Left ventricle myocardium inferior (tissue), 1 donor: ENCODE results near the gene UNC5A. TPM values are rescaled to one million over a fixed set of nuclear protein-coding genes. Genes with fewer than 3 reads are reported as not detected.

Experiments used
- DNase-seq: peaks from one replicate; pipeline ENCODE4 v3.0.0-alpha.2; 2020
- H3K27ac ChIP-seq: fragments of 200-600 bp; replicated peaks from 2 replicates; pipeline ENCODE4 v1.8.0; 2021
- H3K27me3 ChIP-seq: fragments of 200-600 bp; 2 replicates; pipeline ENCODE4 v1.8.0; 2021; ENCODE audit warnings: low read depth
- H3K36me3 ChIP-seq: fragments of 200-600 bp; 2 replicates; pipeline ENCODE4 v1.8.0; 2021
- H3K4me1 ChIP-seq: fragments of 200-600 bp; 2 replicates; pipeline ENCODE4 v1.8.0; 2021
- H3K4me3 ChIP-seq: fragments of 200-600 bp; 2 replicates; pipeline ENCODE4 v1.8.0; 2021; ENCODE audit warnings: mild to moderate bottlenecking, moderate library complexity
- H3K9me3 ChIP-seq: fragments of 200-600 bp; replicated peaks from 2 replicates; pipeline ENCODE4 v1.8.0; 2021
- intact Hi-C: fragments of 100-400 bp; cut with micrococcal nuclease; formaldehyde crosslinking; loops from one replicate; pipeline ENCODE4 v1.11.0; 2022
- total RNA-seq: library from RNA; stranded (reverse); fragmentation: NEBNext Ultra II Directional; extraction: Animal tissue kit (Norgen Biotek cat#: 25700); gene quantifications from one replicate; pipeline ENCODE4 v1.2.1, GENCODE V29; 2021
- TF ChIP-seq, protein P1 (sequence below): fragments of 200-600 bp; IDR thresholded peaks from 2 replicates; pipeline ENCODE4 v1.8.0; 2021; ENCODE audit warnings: antibody characterized with exemption, mild to moderate bottlenecking, borderline replicate concordance
- donor health status: DM: no; HTN: yes; CAD: no; lungs with severe emphysema.

The UNC5A gene
- total RNA-seq, 1 donor from 2014 or later: not detected

DNA sequence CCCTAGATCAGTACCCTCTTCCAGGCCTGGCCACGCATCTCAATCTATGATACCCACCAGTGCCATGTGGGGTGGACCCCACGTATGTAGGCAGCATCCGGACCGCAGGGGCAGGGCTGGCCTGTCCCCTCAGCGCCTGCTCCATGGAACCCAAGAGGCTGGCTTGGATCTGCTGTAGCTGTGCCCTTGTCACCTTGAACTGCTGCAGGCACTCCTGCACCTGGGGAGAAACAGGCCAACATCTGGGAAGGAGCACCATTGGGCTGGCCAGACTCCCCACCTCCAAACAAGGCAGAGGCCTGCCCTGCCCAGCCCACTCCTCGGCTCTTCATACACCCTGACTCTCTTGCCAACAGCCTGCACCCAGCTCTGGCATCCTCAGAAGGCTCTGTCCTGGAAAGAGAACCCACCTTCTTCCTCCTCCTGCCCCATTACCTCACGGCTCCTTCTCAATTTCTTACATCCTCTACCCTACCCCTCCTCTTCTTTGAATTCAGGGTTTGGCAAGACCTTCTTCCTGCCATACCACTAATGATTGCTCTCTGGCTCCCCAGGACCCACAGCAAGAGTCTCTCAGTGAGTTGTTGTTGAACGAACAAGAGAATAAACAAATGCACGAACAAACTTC, 81.1 kb downstream of the UNC5A start:
- Histone ChIP-seq H3K4me3 (no peak overlapping the region), H3K9me3 (no peaks in the 10 kb centered on the region), H3K36me3 (no peaks in the 10 kb centered on the region), H3K27me3 (peaks cover 26% of the 10 kb centered on the region), H3K27ac (no peak overlapping the region), H3K4me1 (no peaks in the 10 kb centered on the region)
- intact Hi-C loops: no loop called here
- TF ChIP-seq, protein P1, sequence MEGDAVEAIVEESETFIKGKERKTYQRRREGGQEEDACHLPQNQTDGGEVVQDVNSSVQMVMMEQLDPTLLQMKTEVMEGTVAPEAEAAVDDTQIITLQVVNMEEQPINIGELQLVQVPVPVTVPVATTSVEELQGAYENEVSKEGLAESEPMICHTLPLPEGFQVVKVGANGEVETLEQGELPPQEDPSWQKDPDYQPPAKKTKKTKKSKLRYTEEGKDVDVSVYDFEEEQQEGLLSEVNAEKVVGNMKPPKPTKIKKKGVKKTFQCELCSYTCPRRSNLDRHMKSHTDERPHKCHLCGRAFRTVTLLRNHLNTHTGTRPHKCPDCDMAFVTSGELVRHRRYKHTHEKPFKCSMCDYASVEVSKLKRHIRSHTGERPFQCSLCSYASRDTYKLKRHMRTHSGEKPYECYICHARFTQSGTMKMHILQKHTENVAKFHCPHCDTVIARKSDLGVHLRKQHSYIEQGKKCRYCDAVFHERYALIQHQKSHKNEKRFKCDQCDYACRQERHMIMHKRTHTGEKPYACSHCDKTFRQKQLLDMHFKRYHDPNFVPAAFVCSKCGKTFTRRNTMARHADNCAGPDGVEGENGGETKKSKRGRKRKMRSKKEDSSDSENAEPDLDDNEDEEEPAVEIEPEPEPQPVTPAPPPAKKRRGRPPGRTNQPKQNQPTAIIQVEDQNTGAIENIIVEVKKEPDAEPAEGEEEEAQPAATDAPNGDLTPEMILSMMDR: no peak
- DNase-seq: no peak

DNA sequence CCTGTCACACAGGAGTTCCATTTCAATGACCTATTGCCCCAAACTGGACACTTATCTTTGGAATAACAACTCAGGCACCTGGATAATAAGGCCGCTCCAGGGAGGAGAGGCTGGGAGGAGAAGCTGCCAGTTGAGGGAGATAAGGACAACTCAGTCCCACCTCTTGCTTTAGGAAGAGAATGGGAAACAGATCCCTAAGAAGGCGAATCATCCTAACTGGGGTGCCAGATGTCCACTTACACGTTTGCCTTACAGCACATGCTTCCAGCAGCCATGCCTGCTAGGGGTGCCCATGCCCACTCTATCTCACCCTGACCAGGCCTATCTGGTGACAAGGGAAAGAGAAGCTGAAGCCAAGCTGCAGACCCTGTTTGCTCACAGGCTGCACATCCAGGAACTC, 82.3 kb downstream of the UNC5A start:
- Histone ChIP-seq H3K27ac (no peak overlapping the region), H3K9me3 (no peaks in the 10 kb centered on the region), H3K4me3 (no peak overlapping the region), H3K4me1 (no peaks in the 10 kb centered on the region), H3K27me3 (peaks cover 27% of the 10 kb centered on the region), H3K36me3 (no peaks in the 10 kb centered on the region)
- DNase-seq: no peak
- intact Hi-C loops: no loop called here
- TF ChIP-seq, protein P1: no peak

DNA sequence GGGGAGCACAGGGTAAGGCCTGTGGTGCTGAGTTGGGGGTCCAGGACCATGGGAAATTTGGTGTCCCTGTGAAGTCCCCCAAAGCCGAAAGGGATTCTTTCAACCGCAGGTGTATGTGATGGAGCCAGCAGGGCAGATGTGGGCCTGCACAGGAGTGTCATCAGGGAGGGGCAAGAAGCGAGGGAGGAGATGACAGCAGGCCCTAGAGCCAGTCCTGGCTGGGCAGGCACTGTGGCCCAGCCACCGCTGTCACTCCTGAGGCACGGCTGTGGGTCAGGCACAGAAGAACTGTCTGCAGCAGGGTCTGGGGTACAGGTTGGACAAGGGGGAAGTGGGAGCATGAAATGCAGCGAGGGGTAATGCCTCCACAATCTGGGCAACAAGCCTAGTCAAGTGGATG, 83.9 kb downstream of the UNC5A start:
- Histone ChIP-seq H3K27me3 (peaks cover 27% of the 10 kb centered on the region), H3K9me3 (no peaks in the 10 kb centered on the region), H3K27ac (no peak overlapping the region), H3K4me1 (no peaks in the 10 kb centered on the region), H3K36me3 (no peaks in the 10 kb centered on the region), H3K4me3 (no peak overlapping the region)
- no peak for DNase-seq
- TF ChIP-seq, protein P1: no peak
- intact Hi-C loops: no loop called here

DNA sequence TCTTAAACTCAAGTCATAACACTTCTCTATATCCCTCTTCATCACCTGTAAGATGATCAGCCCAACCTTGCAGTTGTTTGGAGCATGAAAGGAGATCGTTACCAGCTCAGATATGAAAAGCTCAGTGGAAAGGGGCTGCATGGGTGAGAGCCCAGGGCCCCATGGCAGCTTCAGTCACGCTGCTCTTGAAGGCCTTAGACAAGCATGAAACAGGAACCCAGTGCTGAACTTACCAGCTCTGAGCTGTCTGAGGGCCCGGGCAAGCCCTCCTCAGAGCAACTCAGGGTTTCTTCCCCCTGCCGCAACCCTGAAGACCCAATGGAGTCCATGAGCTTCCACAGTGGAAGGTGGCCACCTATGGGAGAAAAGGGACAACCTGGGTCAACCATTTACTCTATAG, 85.5 kb downstream of the UNC5A start:
- Histone ChIP-seq H3K9me3 (no peaks in the 10 kb centered on the region), H3K27ac (no peak overlapping the region), H3K4me3 (no peak overlapping the region), H3K36me3 (no peaks in the 10 kb centered on the region), H3K27me3 (peaks cover 25% of the 10 kb centered on the region), H3K4me1 (peaks cover 3% of the 10 kb centered on the region)
- no peak for DNase-seq
- intact Hi-C loops: no loop called here
- TF ChIP-seq, protein P1: no peak

DNA sequence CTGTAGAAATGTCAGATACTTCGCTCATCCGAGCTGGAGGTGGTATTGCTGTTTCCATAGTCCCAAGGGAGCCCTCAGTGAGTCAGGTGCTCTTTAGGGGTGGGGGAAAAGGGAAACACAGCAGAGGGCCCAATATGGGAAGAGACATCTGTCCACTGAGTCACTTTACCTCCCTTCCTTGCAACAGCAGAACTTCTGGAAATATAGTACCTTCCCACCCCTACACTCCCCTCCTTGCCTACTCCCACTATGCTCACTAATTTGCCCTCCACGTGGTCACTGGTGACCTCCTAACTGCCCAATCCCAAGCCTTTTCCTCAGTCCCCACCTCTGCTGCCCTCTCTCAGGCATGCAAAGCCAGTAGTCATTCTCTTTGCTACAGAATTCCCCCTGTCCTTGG, 86.9 kb downstream of the UNC5A start:
- H3K36me3 ChIP-seq: peaks cover under 1% of the 10 kb centered on the region
- DNase-seq: no peak
- H3K4me3 ChIP-seq: no peak overlapping the region
- peaks cover 3% of the 10 kb centered on the region for H3K4me1 ChIP-seq
- no peak overlapping the region for H3K27ac ChIP-seq
- TF ChIP-seq, protein P1: no peak
- no peaks in the 10 kb centered on the region for H3K9me3 ChIP-seq
- intact Hi-C loops: no loop called here
- peaks cover 17% of the 10 kb centered on the region for H3K27me3 ChIP-seq
